HCT116 (cell line): ENCODE measurements around the gene CKS1B. TPM values are rescaled to one million over a fixed set of nuclear protein-coding genes. Genes with fewer than 3 reads are reported as not detected.

Experiments
- ATAC-seq: fragments of 200-7000 bp; cut with Tn5 transposase; 2 replicates; pipeline ENCODE4 v1.9.1; 2020; ENCODE audit warnings: mild to moderate bottlenecking, moderate library complexity
- BruUV-seq: library from RNA; stranded (reverse); fragments of 400-500 nt; replicated peaks from 2 replicates; lab custom pipeline; 2021; lab: Mats Ljungman, UMichigan
- CTCF ChIA-PET: fragments of 300-600 bp; sonication (Branson Sonifier 250); formaldehyde crosslinking; loops from one replicate; lab custom pipeline; 2021; ENCODE audit warnings: antibody characterized with exemption; lab: Charles Lee
- POLR2A ChIA-PET: fragments of 300-600, 350-600 bp; sonication (Branson Sonifier 250); formaldehyde crosslinking; loops from one replicate; lab custom pipeline; 2021; ENCODE audit warnings: antibody characterized with exemption; lab: Charles Lee
- RAD21 ChIA-PET, 2 experiments: fragments of 300-600 bp; sonication (Branson Sonifier 250); formaldehyde crosslinking; loops; one replicate each; lab custom pipeline; 2023; ENCODE audit warnings: low total read pairs in 2 of 2; ENCODE audit not compliant: uncharacterized antibody in 2 of 2, unreplicated experiment in 2 of 2, low non-redundant PET in 1 of 2; lab: Charles Lee
- DNase-seq: peaks from one replicate; pipeline ENCODE4 v3.0.0-alpha.2; 2010; ENCODE audit warnings: low read depth, low spot score
- H2AFZ ChIP-seq: fragments of 200-600 bp; shearing (Covaris generic), sonication (generic); 2 replicates; pipeline ENCODE4 v1.6.1; 2017; ENCODE audit warnings: low read depth, mixed run types, mixed read lengths, antibody characterized with exemption, low read length; ENCODE audit not compliant: poor library complexity, severe bottlenecking
- H3K27ac ChIP-seq: 2 replicates; pipeline ENCODE4 v1.5.1; 2012; ENCODE audit warnings: low read depth, low read length
- H3K27me3 ChIP-seq: fragments of 200-600 bp; sonication (generic); 2 replicates; pipeline ENCODE4 v1.6.1; 2016; ENCODE audit warnings: mixed run types, low read length, mixed read lengths; ENCODE audit not compliant: insufficient read depth
- H3K36me3 ChIP-seq, 2 experiments: fragments of 200-500 bp in 1 of 2; fragments of 200-600 bp in 1 of 2; sonication (Bioruptor generic) in 1 of 2; sonication (generic) in 1 of 2; 2 replicates each; pipeline versions ENCODE4 v1.5.1 to v1.6.1; 2014 to 2016; ENCODE audit warnings: low read length in 2 of 2, inconsistent platforms in 1 of 2, mixed read lengths in 1 of 2, mixed run types in 1 of 2; ENCODE audit not compliant: insufficient read depth in 2 of 2, control insufficient read depth in 1 of 2
- H3K4me1 ChIP-seq, 2 experiments: fragments of 200-600 bp in 1 of 2; sonication (generic) in 1 of 2; 2 replicates each; pipeline versions ENCODE4 v1.5.1 to v1.6.1; 2012 to 2017; ENCODE audit warnings: low read length in 2 of 2, inconsistent platforms in 1 of 2, mild to moderate bottlenecking in 1 of 2, mixed read lengths in 1 of 2, mixed run types in 1 of 2, moderate library complexity in 1 of 2; ENCODE audit not compliant: insufficient read depth in 2 of 2, control insufficient read depth in 1 of 2
- H3K4me2 ChIP-seq: fragments of 200-600 bp; sonication (generic); 2 replicates; pipeline ENCODE4 v1.6.1; 2017; ENCODE audit warnings: mixed run types, low read length, mixed read lengths
- H3K4me3 ChIP-seq, 2 experiments: fragments of 200-600 bp in 1 of 2; sonication (generic) in 1 of 2; replicated peaks in 1 of 2; 2 replicates each; pipeline ENCODE4 v1.5.1; 2011 to 2016; ENCODE audit warnings: low read length in 2 of 2, control low read depth in 1 of 2, low read depth in 1 of 2, mild to moderate bottlenecking in 1 of 2, mixed read lengths in 1 of 2, mixed run types in 1 of 2
- H3K79me2 ChIP-seq: fragments of 200-600 bp; sonication (generic); 2 replicates; pipeline ENCODE4 v1.6.1; 2017; ENCODE audit warnings: mild to moderate bottlenecking, mixed run types, low read length, moderate library complexity, mixed read lengths; ENCODE audit not compliant: insufficient read depth
- H3K9ac ChIP-seq: fragments of 200-600 bp; sonication (generic); 2 replicates; pipeline ENCODE4 v1.6.1; 2016; ENCODE audit warnings: low read length, mixed read lengths
- H3K9me2 ChIP-seq: fragments of 200-600 bp; sonication (generic), shearing (Covaris generic); 2 replicates; pipeline ENCODE4 v1.6.1; 2017; ENCODE audit warnings: mixed run types, mild to moderate bottlenecking, moderate library complexity; ENCODE audit not compliant: insufficient read depth
- H3K9me3 ChIP-seq, 2 experiments: fragments of 200-500 bp in 1 of 2; fragments of 200-600 bp in 1 of 2; sonication (Bioruptor generic) in 1 of 2; sonication (generic) in 1 of 2; 2 replicates each; pipeline ENCODE4 v1.6.1; 2014 to 2017; ENCODE audit warnings: low read length in 2 of 2, mixed read lengths in 2 of 2, inconsistent platforms in 1 of 2, low read depth in 1 of 2, mild to moderate bottlenecking in 1 of 2, mixed run types in 1 of 2, moderate library complexity in 1 of 2; ENCODE audit not compliant: control insufficient read depth in 1 of 2, insufficient read depth in 1 of 2
- H4K20me1 ChIP-seq: fragments of 200-600 bp; sonication (generic), shearing (Covaris generic); 2 replicates; pipeline ENCODE4 v1.6.1; 2017; ENCODE audit warnings: mixed run types, mild to moderate bottlenecking, moderate library complexity; ENCODE audit not compliant: insufficient read depth
- ATF3 ChIP-seq: IDR thresholded peaks from 2 replicates; pipeline ENCODE4 v1.6.1; 2012
- CBX3 ChIP-seq: IDR thresholded peaks from 2 replicates; pipeline ENCODE4 v1.6.1; 2012; ENCODE audit warnings: low read depth
- CEBPB ChIP-seq: IDR thresholded peaks from 2 replicates; pipeline ENCODE4 v1.6.1; 2012; ENCODE audit warnings: low read depth
- CTCF ChIP-seq, 3 experiments: fragments of 200-600 bp in 1 of 3; sonication (generic) in 1 of 3; IDR thresholded peaks in 2 of 3; conservative IDR thresholded peaks in 1 of 3; 2 replicates each; pipeline ENCODE4 v1.5.1; 2012 to 2017; ENCODE audit warnings: low read depth in 2 of 3, low read length in 2 of 3, antibody characterized with exemption in 1 of 3, borderline replicate concordance in 1 of 3, control low read depth in 1 of 3, mild to moderate bottlenecking in 1 of 3, mixed read lengths in 1 of 3, mixed run types in 1 of 3, moderate library complexity in 1 of 3; ENCODE audit not compliant: insufficient read depth in 1 of 3
- EGR1 ChIP-seq: IDR thresholded peaks from 2 replicates; pipeline ENCODE4 v1.6.1; 2012; ENCODE audit warnings: low read depth
- ELF1 ChIP-seq: IDR thresholded peaks from 2 replicates; pipeline ENCODE4 v1.6.1; 2012; ENCODE audit warnings: low read depth, borderline replicate concordance
- JUND ChIP-seq: IDR thresholded peaks from 2 replicates; pipeline ENCODE4 v1.6.1; 2012
- MAX ChIP-seq: IDR thresholded peaks from 2 replicates; pipeline ENCODE4 v1.6.1; 2012
- POLR2A ChIP-seq: IDR thresholded peaks from 2 replicates; pipeline ENCODE4 v1.7.0; 2011; ENCODE audit warnings: borderline replicate concordance; ENCODE audit not compliant: insufficient read depth, insufficient read length; ENCODE audit errors: extremely low read depth
- POLR2AphosphoS5 ChIP-seq: IDR thresholded peaks from 2 replicates; pipeline ENCODE4 v1.6.1; 2011; ENCODE audit warnings: mild to moderate bottlenecking, low read depth, low read length, moderate library complexity
- RAD21 ChIP-seq: IDR thresholded peaks from 2 replicates; pipeline ENCODE4 v1.6.1; 2012; ENCODE audit warnings: low read depth, mild to moderate bottlenecking
- SIN3A ChIP-seq: IDR thresholded peaks from 2 replicates; pipeline ENCODE4 v1.6.1; 2012; ENCODE audit warnings: low read depth
- SP1 ChIP-seq: IDR thresholded peaks from 2 replicates; pipeline ENCODE4 v1.6.1; 2012; ENCODE audit warnings: low read depth
- TCF7L2 ChIP-seq: IDR thresholded peaks from 2 replicates; pipeline ENCODE4 v1.7.0; 2011; ENCODE audit warnings: borderline replicate concordance, inconsistent platforms; ENCODE audit not compliant: insufficient read depth, insufficient read length; ENCODE audit errors: extremely low read depth
- YY1 ChIP-seq: IDR thresholded peaks from 2 replicates; pipeline ENCODE4 v1.6.1; 2011; ENCODE audit warnings: low read length, low read depth, moderate library complexity, mild to moderate bottlenecking; ENCODE audit not compliant: insufficient replicate concordance; ENCODE audit errors: extremely low read depth
- ZFX ChIP-seq: fragments of 450-650 bp; IDR thresholded peaks from 2 replicates; pipeline ENCODE4 v1.6.1; 2017
- ZNF274 ChIP-seq: fragments of 200-500 bp; sonication (Bioruptor generic); IDR thresholded peaks from 2 replicates; pipeline ENCODE4 v1.6.1; 2014; ENCODE audit warnings: mild to moderate bottlenecking, low read depth, low read length, inconsistent platforms
- intact Hi-C: fragments of 100-400 bp; cut with micrococcal nuclease; formaldehyde crosslinking; loops from 2 replicates; pipeline ENCODE4 v1.10.0; 2022
- total RNA-seq: library from RNA; stranded (reverse); gene quantifications from one replicate; pipeline ENCODE4 v1.2.1, GENCODE V29; 2021; ENCODE audit not compliant: unreplicated experiment
- TF ChIP-seq, protein P1 (sequence below): IDR thresholded peaks from 2 replicates; pipeline ENCODE4 v1.6.1; 2011; ENCODE audit warnings: mild to moderate bottlenecking, low read length, moderate library complexity; ENCODE audit not compliant: insufficient replicate concordance; ENCODE audit errors: extremely low read depth

CKS1B gene
- total RNA-seq, 1 experiment from 2014 or later = 229 TPM

GRCh38 chr1:154961207-154962155, 13.0 kb upstream of the CKS1B start, which contains the start of gene PYGO2:
TSS of gene PYGO2 (minus strand) at chr1:154961782. CDS start at chr1:154961576, 206 bp downstream.
- no peak for DNase-seq
- intact Hi-C loops = loop anchor here (5.0 kb wide), 1 partner anchor 36 kb away; no protein-coding TSS in a partner anchor
- TF ChIP-seq ZNF274 (no peak), CBX3 (no peak), POLR2A (peak; percentile 65), SP1 (peak; percentile 32; the same call in 1 of the 2 replicates), EGR1 (no peak; the same call in 1 of the 2 replicates), ATF3 (no peak), JUND (peak; percentile 55), CEBPB (no peak), RAD21 (no peak; the same call in 1 of the 2 replicates), POLR2AphosphoS5 (peak; percentile 83), MAX (peak; percentile 68), ELF1 (no peak), SIN3A (peak; percentile 83), CTCF (IDR thresholded peaks at IDR 0.05 in 2 of 3, conservative IDR thresholded peaks at IDR 0.05 in 1 of 3; ENCODE audit: borderline replicate concordance in 1 of 3, insufficient read depth in 1 of 3, low read depth in 2 of 3, low read length in 2 of 3) (peak in 2 of 3 experiments; percentile 32 to 54; a peak in 3 of 6 replicates), TCF7L2 (peak; percentile 61), YY1 (peak; percentile 63), ZFX (peak; percentile 94; the same call in 1 of the 2 replicates)
- TF ChIP-seq, protein P1, sequence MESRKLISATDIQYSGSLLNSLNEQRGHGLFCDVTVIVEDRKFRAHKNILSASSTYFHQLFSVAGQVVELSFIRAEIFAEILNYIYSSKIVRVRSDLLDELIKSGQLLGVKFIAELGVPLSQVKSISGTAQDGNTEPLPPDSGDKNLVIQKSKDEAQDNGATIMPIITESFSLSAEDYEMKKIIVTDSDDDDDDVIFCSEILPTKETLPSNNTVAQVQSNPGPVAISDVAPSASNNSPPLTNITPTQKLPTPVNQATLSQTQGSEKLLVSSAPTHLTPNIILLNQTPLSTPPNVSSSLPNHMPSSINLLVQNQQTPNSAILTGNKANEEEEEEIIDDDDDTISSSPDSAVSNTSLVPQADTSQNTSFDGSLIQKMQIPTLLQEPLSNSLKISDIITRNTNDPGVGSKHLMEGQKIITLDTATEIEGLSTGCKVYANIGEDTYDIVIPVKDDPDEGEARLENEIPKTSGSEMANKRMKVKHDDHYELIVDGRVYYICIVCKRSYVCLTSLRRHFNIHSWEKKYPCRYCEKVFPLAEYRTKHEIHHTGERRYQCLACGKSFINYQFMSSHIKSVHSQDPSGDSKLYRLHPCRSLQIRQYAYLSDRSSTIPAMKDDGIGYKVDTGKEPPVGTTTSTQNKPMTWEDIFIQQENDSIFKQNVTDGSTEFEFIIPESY = no peak
- TF ChIP-seq, all 23 proteins: peak for 10
- Histone ChIP-seq H3K27me3 (no peaks in the 10 kb centered on the region), H3K9ac (peak within 1 kb of the TSS; percentile 78), H3K36me3 (peaks cover 20 to 41% of the 10 kb centered on the region in 2 experiments; a peak in 3 of 4 replicates), H3K9me3 (no peaks in the 10 kb centered on the region), H2AFZ (no peak within 1 kb of the TSS), H3K4me3 (peak within 1 kb of the TSS; percentile 64 to 80), H3K27ac (peak within 1 kb of the TSS; percentile 92), H3K4me1 (peaks cover 20 to 50% of the 10 kb centered on the region in 2 experiments), H3K9me2 (no peaks in the 10 kb centered on the region), H4K20me1 (no peaks in the 10 kb centered on the region), H3K4me2 (peak within 1 kb of the TSS; percentile 82), H3K79me2 (peaks cover 25% of the 10 kb centered on the region)
- ChIA-PET POLR2A (interaction anchor here (0.5 to 2.4 kb wide), 6 partner anchors 11 to 412 kb away, joined by 3 to 38 read pairs (median 3); partner anchors contain the start of genes CKS1B, KCNN3, LENEP and SHC1), CTCF (interaction anchor here (1.0 to 2.5 kb wide), 4 partner anchors 9 to 402 kb away, joined by 3 to 15 read pairs (median 8); partner anchors contain the start of gene SHC1), RAD21 (interaction anchor here (1.1 to 1.2 kb wide), 2 partner anchors 34 to 38 kb away, joined by 4 to 5 read pairs; no protein-coding TSS in a partner anchor)
- no TSS peak for BruUV-seq
- peak; percentile 85 for ATAC-seq
